Neutrophil (primary cell): ENCODE measurements around the gene DIP2C.

Source experiments
- H3K27ac ChIP-seq: fragments of 200-600 bp; sonication (generic); 2 replicates; pipeline ENCODE4 v1.5.1; 2016; ENCODE audit warnings: mild to moderate bottlenecking, moderate library complexity
- H3K27me3 ChIP-seq: fragments of 200-600 bp; sonication (generic); 2 replicates; pipeline ENCODE4 v1.6.0; 2016; ENCODE audit warnings: mild to moderate bottlenecking
- H3K36me3 ChIP-seq: fragments of 200-600 bp; sonication (generic); 2 replicates; pipeline ENCODE4 v1.5.1; 2017
- H3K4me1 ChIP-seq, 2 experiments: fragments of 200-600 bp in 1 of 2; sonication (generic) in 1 of 2; 1 replicate in 1 of 2; 2 replicates in 1 of 2; pipeline versions ENCODE4 v1.5.1 to v1.6.1; 2013 to 2016; ENCODE audit warnings: low read depth in 1 of 2, low read length in 1 of 2, mild to moderate bottlenecking in 1 of 2, moderate library complexity in 1 of 2; ENCODE audit not compliant: control insufficient read depth in 1 of 2, insufficient read depth in 1 of 2
- H3K4me3 ChIP-seq, 2 experiments: fragments of 200-600 bp in 1 of 2; sonication (generic) in 1 of 2; 1 replicate in 1 of 2; 2 replicates in 1 of 2; pipeline ENCODE4 v1.5.1; 2013 to 2016; ENCODE audit warnings: low read depth in 1 of 2, low read length in 1 of 2, mild to moderate bottlenecking in 1 of 2, moderate library complexity in 1 of 2
- H3K9me3 ChIP-seq: fragments of 200-600 bp; sonication (generic); 2 replicates; pipeline ENCODE4 v1.5.1; 2016
- TF ChIP-seq, protein P1 (sequence below): fragments of 200-600 bp; sonication (generic); IDR thresholded peaks from 2 replicates; pipeline ENCODE4 v1.5.1; 2016; ENCODE audit warnings: antibody characterized with exemption

Gene DIP2C

GRCh38 chr10:668786-669485 lies 20.5 kb downstream of the DIP2C start:
- Histone ChIP-seq H3K27me3 (no peaks in the 10 kb centered on the region), H3K27ac (no peak overlapping the region)
- TF ChIP-seq, protein P1, sequence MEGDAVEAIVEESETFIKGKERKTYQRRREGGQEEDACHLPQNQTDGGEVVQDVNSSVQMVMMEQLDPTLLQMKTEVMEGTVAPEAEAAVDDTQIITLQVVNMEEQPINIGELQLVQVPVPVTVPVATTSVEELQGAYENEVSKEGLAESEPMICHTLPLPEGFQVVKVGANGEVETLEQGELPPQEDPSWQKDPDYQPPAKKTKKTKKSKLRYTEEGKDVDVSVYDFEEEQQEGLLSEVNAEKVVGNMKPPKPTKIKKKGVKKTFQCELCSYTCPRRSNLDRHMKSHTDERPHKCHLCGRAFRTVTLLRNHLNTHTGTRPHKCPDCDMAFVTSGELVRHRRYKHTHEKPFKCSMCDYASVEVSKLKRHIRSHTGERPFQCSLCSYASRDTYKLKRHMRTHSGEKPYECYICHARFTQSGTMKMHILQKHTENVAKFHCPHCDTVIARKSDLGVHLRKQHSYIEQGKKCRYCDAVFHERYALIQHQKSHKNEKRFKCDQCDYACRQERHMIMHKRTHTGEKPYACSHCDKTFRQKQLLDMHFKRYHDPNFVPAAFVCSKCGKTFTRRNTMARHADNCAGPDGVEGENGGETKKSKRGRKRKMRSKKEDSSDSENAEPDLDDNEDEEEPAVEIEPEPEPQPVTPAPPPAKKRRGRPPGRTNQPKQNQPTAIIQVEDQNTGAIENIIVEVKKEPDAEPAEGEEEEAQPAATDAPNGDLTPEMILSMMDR, result no peak

DNA sequence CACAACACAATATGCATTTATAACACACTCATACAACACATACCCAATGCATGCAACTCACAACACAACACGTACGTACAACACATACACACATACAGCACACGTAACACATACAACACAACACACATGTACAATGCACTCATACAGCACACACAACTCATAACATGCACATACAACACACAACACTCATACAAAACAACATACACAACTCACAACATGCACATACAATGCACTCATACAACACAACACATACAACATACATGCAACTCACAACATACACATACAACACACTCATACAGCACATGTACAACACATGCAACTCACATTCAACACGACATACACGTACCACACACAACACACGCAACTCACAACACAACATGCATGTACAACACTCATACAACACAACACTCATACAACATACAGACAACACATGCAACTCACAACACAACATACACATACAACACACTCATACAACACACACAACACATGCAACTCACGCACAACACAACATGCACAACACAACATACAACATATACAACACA lies 21.8 kb downstream of the DIP2C start:
- Histone ChIP-seq H3K36me3 (no peaks in the 10 kb centered on the region), H3K4me1 (no peaks in the 10 kb centered on the region), H3K9me3 (no peaks in the 10 kb centered on the region)

More at GRCh38 chr10:668786-669485, 20.5 kb downstream of the DIP2C start:
- Histone ChIP-seq H3K36me3 (no peaks in the 10 kb centered on the region), H3K4me3 (no peak overlapping the region), H3K9me3 (no peaks in the 10 kb centered on the region), H3K4me1 (no peaks in the 10 kb centered on the region)

GRCh38 chr10:667096-667495 lies 22.4 kb downstream of the DIP2C start:
- Histone ChIP-seq H3K4me1 (no peaks in the 10 kb centered on the region), H3K4me3 (no peak overlapping the region), H3K27me3 (peaks cover 3% of the 10 kb centered on the region), H3K36me3 (no peaks in the 10 kb centered on the region), H3K9me3 (no peaks in the 10 kb centered on the region), H3K27ac (no peak overlapping the region)
- TF ChIP-seq, protein P1, result no peak

More for the DNA sequence above, 21.8 kb downstream of the DIP2C start:
- TF ChIP-seq, protein P1, result no peak
- Histone ChIP-seq H3K27ac (no peak overlapping the region), H3K27me3 (peaks cover 3% of the 10 kb centered on the region), H3K4me3 (no peak overlapping the region)

GRCh38 chr10:666237-667012 lies 23.0 kb downstream of the DIP2C start:
- Histone ChIP-seq H3K9me3 (no peaks in the 10 kb centered on the region), H3K4me1 (no peaks in the 10 kb centered on the region), H3K36me3 (no peaks in the 10 kb centered on the region), H3K27me3 (peaks cover 3% of the 10 kb centered on the region), H3K4me3 (no peak overlapping the region), H3K27ac (no peak overlapping the region)
- TF ChIP-seq, protein P1, result no peak

DNA sequence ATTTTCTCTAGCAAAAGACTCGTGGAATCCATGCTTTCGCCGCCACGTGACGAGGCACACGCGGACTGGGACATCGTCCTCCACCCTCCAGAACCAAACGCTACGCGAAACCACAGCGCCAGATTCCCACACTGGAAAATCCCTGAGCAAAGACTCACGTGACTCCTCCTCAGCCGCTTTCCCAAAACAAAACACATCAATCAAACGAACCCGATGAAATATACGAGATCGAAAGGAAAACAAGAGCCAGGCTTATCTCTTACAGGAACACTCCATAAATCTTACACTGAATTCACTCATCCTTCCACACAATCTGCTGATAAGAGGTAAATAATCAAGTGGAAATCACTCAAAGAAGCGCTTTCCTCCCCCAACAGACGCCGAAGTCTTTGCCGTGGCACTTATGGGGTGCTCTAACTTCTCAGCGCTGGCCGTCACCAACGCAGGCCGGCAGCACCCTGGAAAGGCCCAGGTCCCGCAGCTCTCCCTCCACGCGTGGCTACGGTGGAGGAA lies 23.8 kb downstream of the DIP2C start:
- TF ChIP-seq, protein P1, result no peak
- H3K4me1 ChIP-seq, result no peaks in the 10 kb centered on the region
- no peak overlapping the region for H3K4me3 ChIP-seq
- no peaks in the 10 kb centered on the region for H3K36me3 ChIP-seq
- H3K27me3 ChIP-seq, result peaks cover 3% of the 10 kb centered on the region
- no peaks in the 10 kb centered on the region for H3K9me3 ChIP-seq
- H3K27ac ChIP-seq, result no peak overlapping the region
